NCI-H2227 (cell line): ENCODE measurements around the gene ERBB2.
"Not testable (repeated sequence)": the region's sequence is repeated elsewhere in the genome, so short reads cannot be mapped to it uniquely, and the experiment has no call there.

Experiments
- DNase-seq: peaks from one replicate; lab custom pipeline; 2025; ENCODE audit not compliant: unreplicated experiment; lab: John Stamatoyannopoulos, UW

The ERBB2 gene

GRCh38 chr17:39722965-39723848 is 23.3 kb downstream of the ERBB2 start:
- no peak for DNase-seq

GRCh38 chr17:39724731-39725130 is 24.9 kb downstream of the ERBB2 start:
- DNase-seq = no peak

DNA sequence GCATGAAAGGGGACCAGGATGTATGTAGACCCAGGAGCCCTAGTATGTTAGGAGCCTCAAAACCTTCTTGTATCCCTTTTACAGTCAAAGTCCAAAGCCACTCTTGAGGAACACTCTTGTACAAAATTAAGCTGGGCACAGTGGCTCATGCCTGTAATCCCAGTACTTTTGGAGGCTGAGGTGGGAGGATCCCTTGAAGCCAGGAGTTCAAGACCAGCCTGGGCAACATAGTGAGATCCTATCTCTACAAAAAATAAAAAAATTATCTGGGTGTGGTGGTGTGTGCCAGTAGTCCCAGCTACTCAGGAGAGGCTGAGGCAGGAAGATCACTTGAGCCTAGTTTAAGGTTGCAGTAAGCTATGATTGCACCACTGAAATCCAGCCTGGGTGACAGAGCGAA is 26.1 kb downstream of the ERBB2 start:
- not testable (repeated sequence) for DNase-seq

DNA sequence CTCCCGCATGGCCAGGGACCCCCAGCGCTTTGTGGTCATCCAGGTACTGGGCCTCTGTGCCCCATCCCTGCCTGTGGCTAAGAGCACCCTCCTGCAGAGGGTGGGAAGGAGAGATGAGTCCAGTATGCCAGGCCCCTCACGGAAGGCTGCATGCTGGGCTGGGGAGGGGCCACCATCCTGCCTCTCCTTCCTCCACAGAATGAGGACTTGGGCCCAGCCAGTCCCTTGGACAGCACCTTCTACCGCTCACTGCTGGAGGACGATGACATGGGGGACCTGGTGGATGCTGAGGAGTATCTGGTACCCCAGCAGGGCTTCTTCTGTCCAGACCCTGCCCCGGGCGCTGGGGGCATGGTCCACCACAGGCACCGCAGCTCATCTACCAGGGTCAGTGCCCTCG is 26.8 kb downstream of the ERBB2 start:
- no peak for DNase-seq

DNA sequence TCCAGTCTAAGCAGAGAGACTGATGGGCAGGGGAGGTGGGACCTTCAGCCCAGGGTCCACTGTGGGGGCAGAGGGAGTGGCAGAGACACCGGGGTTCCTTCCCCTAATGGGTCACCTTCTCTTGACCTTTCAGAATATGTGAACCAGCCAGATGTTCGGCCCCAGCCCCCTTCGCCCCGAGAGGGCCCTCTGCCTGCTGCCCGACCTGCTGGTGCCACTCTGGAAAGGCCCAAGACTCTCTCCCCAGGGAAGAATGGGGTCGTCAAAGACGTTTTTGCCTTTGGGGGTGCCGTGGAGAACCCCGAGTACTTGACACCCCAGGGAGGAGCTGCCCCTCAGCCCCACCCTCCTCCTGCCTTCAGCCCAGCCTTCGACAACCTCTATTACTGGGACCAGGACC is 27.7 kb downstream of the ERBB2 start:
- DNase-seq = no peak

DNA sequence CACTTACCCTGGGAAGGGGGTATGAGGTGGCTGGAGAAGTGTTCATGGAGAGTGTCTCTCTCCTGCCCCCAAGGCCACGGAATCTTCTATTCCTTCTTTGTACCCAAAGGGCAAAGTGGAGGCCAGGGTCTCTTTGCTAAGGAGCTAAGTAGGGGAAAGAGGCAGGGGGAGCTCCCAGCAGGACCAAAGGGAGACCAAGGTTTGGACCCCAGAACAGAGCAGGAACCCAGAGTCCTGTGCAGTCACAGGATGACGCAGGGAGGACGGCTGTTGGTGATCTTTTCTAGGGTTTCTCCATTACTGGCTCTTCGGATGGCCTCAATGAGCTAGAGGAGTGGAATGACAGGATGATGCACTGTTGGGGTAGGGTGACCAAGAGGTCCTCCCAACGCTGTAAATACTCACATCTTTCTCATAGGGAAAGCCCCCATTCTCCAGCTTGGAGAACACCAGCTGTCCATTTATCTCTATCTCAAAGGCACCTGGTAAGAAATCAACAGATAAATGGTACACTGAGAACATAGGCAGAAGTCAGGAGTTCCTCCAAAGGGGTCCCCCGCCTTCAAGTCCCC is 29.5 kb downstream of the ERBB2 start:
- DNase-seq = no peak

DNA sequence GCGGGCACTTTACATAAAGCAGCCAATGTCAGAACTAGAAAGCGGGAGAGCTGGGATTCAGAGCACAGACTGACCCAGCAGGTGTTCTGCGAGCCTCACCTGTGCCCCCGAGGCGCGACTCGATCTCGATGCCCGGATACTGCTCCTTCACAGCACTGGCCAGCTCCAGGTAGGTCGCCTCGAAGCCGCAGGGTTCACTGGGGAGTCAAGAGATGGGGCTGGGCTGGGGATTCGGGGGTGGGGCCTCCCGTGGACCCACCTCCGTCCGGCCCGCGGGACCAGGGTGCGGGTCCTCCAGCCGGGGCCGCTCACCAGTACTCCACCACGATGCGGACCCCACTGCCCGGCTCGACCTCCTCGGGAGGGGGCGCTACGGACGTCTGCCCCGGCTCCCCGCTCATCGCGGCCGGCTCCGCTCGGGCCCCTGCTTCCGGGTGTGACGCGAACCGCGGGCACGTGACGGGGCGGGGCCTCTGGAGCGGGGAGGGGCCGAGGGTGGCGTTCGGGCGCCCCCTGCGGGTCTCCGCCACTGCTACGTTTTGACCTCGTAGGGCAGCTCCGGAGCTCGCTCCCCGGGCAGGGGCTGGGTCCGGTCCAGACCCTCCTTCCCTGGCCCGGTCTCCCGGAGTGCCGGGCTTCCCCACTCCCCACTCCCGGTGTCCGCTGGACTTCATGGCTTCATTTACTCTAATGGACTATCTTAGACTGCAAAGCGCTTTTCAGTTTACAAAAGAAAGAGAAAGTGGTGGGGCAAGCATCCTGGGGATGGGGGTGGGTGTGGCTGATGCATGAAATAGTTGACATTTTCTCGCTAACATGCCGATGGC is 30.4 kb downstream of the ERBB2 start, which contains the start of gene MIEN1:
Gene MIEN1 (minus strand): TSS at position 438 of the 827 bp plus-strand sequence. CDS start 37 bp downstream, at position 401.
- DNase-seq = peak; percentile 93

DNA sequence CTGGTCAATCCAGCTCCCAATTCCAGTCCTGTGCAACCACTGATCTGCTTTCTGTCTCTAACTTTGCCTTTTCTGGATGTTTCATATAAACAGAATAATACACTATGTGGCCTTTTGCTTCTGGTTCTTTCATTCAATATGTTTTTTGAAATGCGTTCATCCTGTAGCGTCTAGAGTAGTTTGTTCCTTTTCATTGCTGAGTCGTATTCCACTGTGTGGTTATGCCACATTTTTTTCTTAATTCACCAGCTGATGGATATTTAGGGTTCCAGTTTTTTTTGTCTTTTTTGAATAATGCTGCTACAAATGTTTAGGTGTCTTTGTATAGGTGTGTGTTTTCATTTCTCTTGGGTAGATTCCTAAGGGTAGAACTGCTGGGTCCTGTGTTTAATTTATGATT is 32.7 kb downstream of the ERBB2 start:
- no peak for DNase-seq

DNA sequence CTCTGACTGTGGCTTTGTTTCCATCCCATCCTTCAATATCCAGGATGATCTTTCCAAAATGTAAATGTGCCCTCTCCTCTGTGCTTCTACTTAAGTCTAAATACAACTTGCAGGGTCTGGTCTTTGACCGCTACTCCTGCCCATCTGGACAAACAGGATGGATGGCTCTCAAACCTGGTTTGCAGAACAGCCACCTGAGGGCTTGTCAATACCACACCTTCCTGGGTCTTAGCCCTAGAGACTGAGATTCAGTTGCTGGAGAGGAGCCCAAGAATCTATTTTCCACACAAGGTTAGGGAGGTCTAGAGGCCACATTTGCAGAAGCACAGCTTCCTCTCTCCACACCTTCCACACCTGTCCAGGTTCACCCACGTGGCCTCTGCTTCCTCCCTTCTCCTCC is 36.0 kb downstream of the ERBB2 start:
- DNase-seq = no peak

GRCh38 chr17:39736319-39737165 is 36.7 kb downstream of the ERBB2 start:
- no peak for DNase-seq

- no peak for DNase-seq
Measured at GRCh38 chr17:39737206-39737759, 37.4 kb downstream of the ERBB2 start.

GRCh38 chr17:39737760-39738567 is 38.1 kb downstream of the ERBB2 start, which contains the start of gene GRB7:
GRB7 (plus strand) TSS chr17:39737938; CDS start chr17:39742302, 4,364 bp downstream.
- DNase-seq = peak; percentile 45

DNA sequence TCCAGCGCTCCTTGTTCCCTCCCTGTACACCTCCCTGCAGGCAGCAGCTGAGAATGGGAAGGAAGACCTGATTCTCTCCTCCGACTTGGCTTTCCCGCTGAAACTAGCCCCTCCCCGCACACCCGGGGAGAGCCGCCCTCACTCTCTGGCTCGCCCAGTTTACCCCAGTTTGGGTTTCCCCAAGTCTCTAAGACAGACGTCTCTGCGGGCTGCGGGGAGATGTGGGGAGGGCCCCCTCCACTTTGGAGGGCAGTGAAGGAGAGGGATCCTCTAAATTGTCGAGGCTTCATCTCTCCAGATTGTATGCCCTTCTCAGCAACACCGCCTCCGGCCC is 38.7 kb downstream of the ERBB2 start:
- peak; percentile 55 for DNase-seq

GRCh38 chr17:39738983-39739884 is 39.4 kb downstream of the ERBB2 start:
- peak; percentile 33 for DNase-seq

DNA sequence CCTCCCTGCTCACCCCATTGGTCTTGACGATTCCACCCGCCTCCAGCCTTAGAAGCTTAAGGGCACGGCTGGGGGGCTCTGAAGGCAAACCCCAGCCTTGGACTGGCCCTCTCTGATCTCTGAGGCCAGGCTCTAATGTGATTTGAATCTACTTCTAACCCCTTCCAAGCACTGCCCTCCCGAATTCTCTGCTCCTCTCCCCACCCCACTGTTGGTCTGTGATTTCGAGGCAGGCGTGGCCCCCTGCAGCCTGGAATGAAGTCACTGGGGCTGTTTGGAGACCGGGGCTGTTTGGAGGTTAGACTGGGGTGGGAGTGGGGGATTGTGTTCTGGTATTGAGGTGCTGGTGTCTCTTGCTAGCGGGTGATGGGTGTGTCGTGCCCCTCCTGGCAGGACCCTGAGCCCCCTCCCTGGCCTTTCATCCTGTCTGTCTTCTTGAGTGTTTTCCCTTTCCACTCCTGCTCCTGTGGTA is 40.1 kb downstream of the ERBB2 start:
- no peak for DNase-seq

DNA sequence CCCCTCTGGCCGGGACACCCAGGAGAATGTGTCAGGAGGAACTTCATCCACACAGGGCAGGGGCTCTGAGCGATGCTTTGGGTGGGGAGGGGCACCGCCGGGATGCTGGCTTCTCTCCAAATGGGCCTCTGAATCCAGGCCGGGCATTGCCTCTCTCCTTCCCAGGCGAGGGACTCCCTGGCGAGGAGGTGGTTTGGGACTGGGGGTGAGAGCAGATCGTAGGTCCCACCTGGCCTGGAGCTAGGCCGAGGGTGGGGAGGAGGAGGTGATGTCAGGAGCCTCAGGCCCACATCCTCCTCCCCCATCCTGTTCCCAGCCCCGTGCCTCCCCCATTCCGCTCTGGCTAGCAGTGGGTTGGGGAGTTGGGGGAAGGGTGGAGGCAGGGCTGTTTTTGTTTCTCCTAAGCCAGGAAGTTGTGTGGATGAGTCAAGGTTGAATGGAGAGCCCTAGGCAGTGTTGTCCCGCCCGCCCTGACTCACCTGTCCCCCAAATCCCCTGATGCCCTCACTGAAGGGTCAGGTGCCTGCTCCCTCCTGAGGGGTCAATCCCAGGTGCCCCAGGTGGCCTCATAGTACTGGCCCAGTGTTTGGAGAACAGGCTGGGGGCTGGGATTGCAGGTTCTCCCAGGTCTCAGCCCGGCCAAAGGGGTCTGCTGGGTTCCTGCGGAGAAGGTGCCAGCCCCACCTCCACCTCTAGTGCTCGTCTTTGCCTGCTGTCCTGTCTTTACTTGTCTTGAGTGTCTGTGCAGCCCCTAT is 40.7 kb downstream of the ERBB2 start:
- no peak for DNase-seq

DNA sequence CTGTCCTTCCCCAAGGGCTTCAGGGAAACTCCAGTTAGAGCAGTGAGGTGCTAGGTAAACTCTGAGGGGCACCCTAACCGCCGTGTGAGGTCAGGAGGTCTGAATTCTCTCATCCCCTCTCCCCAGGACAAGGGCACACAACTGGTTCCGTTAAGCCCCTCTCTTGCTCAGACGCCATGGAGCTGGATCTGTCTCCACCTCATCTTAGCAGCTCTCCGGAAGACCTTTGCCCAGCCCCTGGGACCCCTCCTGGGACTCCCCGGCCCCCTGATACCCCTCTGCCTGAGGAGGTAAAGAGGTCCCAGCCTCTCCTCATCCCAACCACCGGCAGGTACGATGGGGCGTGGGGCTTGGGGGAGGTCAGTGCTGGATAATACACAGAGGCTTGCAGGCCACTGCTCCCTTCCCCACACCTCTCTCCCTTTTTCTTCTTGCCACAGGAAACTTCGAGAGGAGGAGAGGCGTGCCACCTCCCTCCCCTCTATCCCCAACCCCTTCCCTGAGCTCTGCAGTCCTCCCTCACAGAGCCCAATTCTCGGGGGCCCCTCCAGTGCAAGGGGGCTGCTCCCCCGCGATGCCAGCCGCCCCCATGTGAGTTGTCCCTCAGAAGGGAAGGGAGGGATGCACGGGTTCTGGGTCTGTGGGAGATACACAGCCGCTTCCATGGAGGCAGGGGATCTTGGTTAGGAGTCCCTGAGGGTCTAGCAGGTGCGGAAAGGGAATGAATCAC is 42.4 kb downstream of the ERBB2 start:
- no peak for DNase-seq
